Activated CD8-positive, alpha-beta memory T cell treated with anti-CD3 and anti-CD28 coated beads for 4 hours (primary cell): Measurements from ENCODE around the gene PEX16.

Experiments used
- DNase-seq, 2 donors: peaks; one replicate each; pipeline ENCODE4 v3.0.0-alpha.2; 2020; ENCODE audit warnings: low read depth in 2 of 2

PEX16 gene

GRCh38 chr11:45897556-45897955 lies 20.1 kb downstream of the PEX16 start:
- no peak for DNase-seq

- DNase-seq: no peak
Measured at GRCh38 chr11:45896422-45896984, 21.2 kb downstream of the PEX16 start.

GRCh38 chr11:45895553-45896259 lies 22.0 kb downstream of the PEX16 start:
- DNase-seq: no peak

- no peak for DNase-seq
Measured at GRCh38 chr11:45894555-45895247, 23.0 kb downstream of the PEX16 start.

GRCh38 chr11:45892856-45893255 lies 24.8 kb downstream of the PEX16 start:
- no peak for DNase-seq

GRCh38 chr11:45890886-45891550 lies 26.7 kb downstream of the PEX16 start:
- DNase-seq: no peak

- no peak for DNase-seq
Measured at GRCh38 chr11:45889966-45890365, 27.7 kb downstream of the PEX16 start.

- no peak for DNase-seq
Measured at GRCh38 chr11:45889555-45889954, 28.1 kb downstream of the PEX16 start.

GRCh38 chr11:45887587-45887986 lies 30.1 kb downstream of the PEX16 start:
- DNase-seq: no peak

- no peak for DNase-seq
Measured at GRCh38 chr11:45886816-45887520, 30.7 kb downstream of the PEX16 start.

GRCh38 chr11:45885921-45886721 lies 31.6 kb downstream of the PEX16 start:
- DNase-seq: no peak

- peak in 1 of 2 donors; percentile 6 for DNase-seq
Measured at GRCh38 chr11:45885274-45885920, 32.3 kb downstream of the PEX16 start, which contains the start of gene MAPK8IP1. MAPK8IP1 (plus strand) TSS chr11:45885651; CDS start chr11:45885821, 170 bp downstream.

- no peak for DNase-seq
Measured at GRCh38 chr11:45884596-45885185, 33.0 kb downstream of the PEX16 start.

GRCh38 chr11:45881708-45882368 lies 35.8 kb downstream of the PEX16 start:
- no peak for DNase-seq

GRCh38 chr11:45880772-45881570 lies 36.7 kb downstream of the PEX16 start:
- no peak for DNase-seq

- no peak for DNase-seq
Measured at GRCh38 chr11:45879803-45880686, 37.6 kb downstream of the PEX16 start.

GRCh38 chr11:45877845-45878244 lies 39.8 kb downstream of the PEX16 start:
- no peak for DNase-seq

GRCh38 chr11:45877221-45877620 lies 40.5 kb downstream of the PEX16 start:
- DNase-seq: no peak
